Endothelial cell of umbilical vein (primary cell): ENCODE measurements around the gene COL13A1. TPM values are rescaled to one million over a fixed set of nuclear protein-coding genes. Genes with fewer than 3 reads are reported as not detected.

Source experiments
- BruUV-seq: library from RNA; stranded (reverse); fragments of 400-500 nt; replicated peaks from 2 replicates; lab custom pipeline; 2021; lab: Mats Ljungman, UMichigan
- CTCF ChIA-PET: fragments of 300-600, 350-600 bp; sonication (Branson Sonifier 250); formaldehyde crosslinking; loops from one replicate; lab custom pipeline; 2021; ENCODE audit warnings: antibody characterized with exemption, inconsistent platforms; lab: Charles Lee
- POLR2A ChIA-PET: fragments of 300-600, 350-600 bp; sonication (Branson Sonifier 250); formaldehyde crosslinking; loops from one replicate; lab custom pipeline; 2021; ENCODE audit warnings: antibody characterized with exemption, inconsistent platforms; lab: Charles Lee
- DNase-seq: peaks from one replicate; pipeline ENCODE4 v3.0.0-alpha.2; 2011; ENCODE audit warnings: low read depth, low spot score
- FAIRE-seq: peaks from 2 replicates; lab custom pipeline; 2011; peaks lifted over from hg19 to GRCh38; lab: Jason Lieb, UNC
- H2AFZ ChIP-seq: 2 replicates; pipeline ENCODE4 v1.6.0; 2012; ENCODE audit warnings: low read depth, low read length, control low read depth, inconsistent platforms
- H3K27ac ChIP-seq: 2 replicates; pipeline ENCODE4 v1.5.1; 2011; ENCODE audit warnings: low read depth, mild to moderate bottlenecking, control low read depth, low read length, moderate library complexity; ENCODE audit not compliant: insufficient read depth
- H3K27me3 ChIP-seq, 2 experiments: 2 replicates each; pipeline versions ENCODE4 v1.6.0 to v1.6.1; 2011; ENCODE audit warnings: low read length in 2 of 2, mixed read lengths in 1 of 2; ENCODE audit not compliant: control insufficient read depth in 2 of 2, insufficient read depth in 2 of 2
- H3K36me3 ChIP-seq, 2 experiments: 2 replicates in 1 of 2; 3 replicates in 1 of 2; pipeline ENCODE4 v1.5.1; 2011; ENCODE audit warnings: low read length in 2 of 2, mild to moderate bottlenecking in 1 of 2, moderate library complexity in 1 of 2; ENCODE audit not compliant: control insufficient read depth in 2 of 2, insufficient read depth in 2 of 2; ENCODE audit errors: extremely low read depth in 1 of 2
- H3K4me1 ChIP-seq: 3 replicates; pipeline ENCODE4 v1.5.1; 2011; ENCODE audit warnings: mild to moderate bottlenecking, low read length; ENCODE audit not compliant: control insufficient read depth, insufficient read depth; ENCODE audit errors: extremely low read depth
- H3K4me2 ChIP-seq: 2 replicates; pipeline ENCODE4 v1.6.1; 2011; ENCODE audit warnings: low read length, control low read depth, mixed read lengths; ENCODE audit not compliant: insufficient read depth
- H3K4me3 ChIP-seq, 3 experiments: fragments of 200-600 bp in 1 of 3; sonication (generic), shearing (Covaris generic) in 1 of 3; replicated peaks in 1 of 3; 2 replicates each; pipeline ENCODE4 v1.5.1; 2011 to 2016; ENCODE audit warnings: control low read depth in 3 of 3, low read length in 3 of 3, mild to moderate bottlenecking in 2 of 3, inconsistent platforms in 1 of 3, low read depth in 1 of 3, moderate library complexity in 1 of 3; ENCODE audit not compliant: insufficient read depth in 1 of 3
- H3K79me2 ChIP-seq: 2 replicates; pipeline ENCODE4 v1.6.0; 2012; ENCODE audit warnings: low read length, inconsistent platforms; ENCODE audit not compliant: control insufficient read depth, insufficient read depth
- H3K9ac ChIP-seq: replicated peaks from 2 replicates; pipeline ENCODE3; 2011; ENCODE audit warnings: low read length, control low read depth; ENCODE audit not compliant: insufficient read depth; ENCODE audit errors: extremely low read depth
- H3K9me1 ChIP-seq: replicated peaks from 3 replicates; pipeline ENCODE4 v1.6.0; 2011; ENCODE audit warnings: mild to moderate bottlenecking, low read length; ENCODE audit not compliant: control insufficient read depth, insufficient read depth; ENCODE audit errors: extremely low read depth
- H3K9me3 ChIP-seq: replicated peaks from 2 replicates; pipeline ENCODE4 v1.5.1; 2012; ENCODE audit warnings: low read length, inconsistent platforms; ENCODE audit not compliant: control insufficient read depth, insufficient read depth
- H4K20me1 ChIP-seq: replicated peaks from 2 replicates; pipeline ENCODE3; 2011; ENCODE audit warnings: mild to moderate bottlenecking, low read length; ENCODE audit not compliant: control insufficient read depth, insufficient read depth; ENCODE audit errors: extremely low read depth
- EZH2 ChIP-seq: IDR thresholded peaks from 2 replicates; pipeline ENCODE4 v1.6.1; 2012; ENCODE audit warnings: borderline replicate concordance, low read depth, mild to moderate bottlenecking, moderate library complexity, low read length, inconsistent platforms; ENCODE audit not compliant: severe bottlenecking
- FOS ChIP-seq: IDR thresholded peaks from 2 replicates; pipeline ENCODE4 v1.6.1; 2011; ENCODE audit warnings: mild to moderate bottlenecking, low read length, moderate library complexity, borderline replicate concordance; ENCODE audit not compliant: insufficient read depth
- GATA2 ChIP-seq: IDR thresholded peaks from 2 replicates; pipeline ENCODE4 v1.7.0; 2011; ENCODE audit warnings: low read depth, mild to moderate bottlenecking, moderate library complexity, mixed read lengths, low read length; ENCODE audit not compliant: insufficient read length, insufficient read depth
- JUN ChIP-seq: IDR thresholded peaks from 2 replicates; pipeline ENCODE4 v1.6.1; 2011; ENCODE audit warnings: borderline replicate concordance, low read depth; ENCODE audit not compliant: insufficient read length, insufficient read depth
- MYC ChIP-seq: IDR thresholded peaks from one replicate; pipeline ENCODE4 v1.6.1; 2011; ENCODE audit warnings: mild to moderate bottlenecking, low read depth, low read length
- POLR2A ChIP-seq: IDR thresholded peaks from 2 replicates; pipeline ENCODE4 v1.6.1; 2012; ENCODE audit warnings: low read depth, mild to moderate bottlenecking, control low read depth, low read length
- POLR2AphosphoS5 ChIP-seq: IDR thresholded peaks from 2 replicates; pipeline ENCODE4 v1.6.1; 2012; ENCODE audit warnings: low read depth, mild to moderate bottlenecking, control low read depth, low read length, moderate library complexity; ENCODE audit not compliant: insufficient read depth
- dilution Hi-C: fragments of 300-500 bp; cut with MboI; formaldehyde crosslinking; loops from one replicate; pipeline ENCODE4 v1.15.0; 2019; ENCODE audit warnings: low sequenced_read_pairs; ENCODE audit not compliant: extremely low pct_ligation_motif_present
- intact Hi-C: fragments of 100-400 bp; cut with micrococcal nuclease; formaldehyde crosslinking; loops from one replicate; pipeline ENCODE4 v1.10.0; 2022
- polyA plus RNA-seq, 4 experiments: library from polyadenylated mRNA; depleted of rRNA in 3 of 4; stranded (reverse) in 3 of 4; unstranded in 1 of 4; fragments of >200 nt; gene quantifications; 2 replicates each; pipeline versions ENCODE4 v1.2.1 to v1.2.3, GENCODE V29; 2011 to 2012; ENCODE audit warnings: missing spikeins in 1 of 4
- total RNA-seq: library from RNA; stranded (reverse); gene quantifications from 2 replicates; pipeline ENCODE4 v1.2.3, GENCODE V29; 2021
- TF ChIP-seq, protein P1 (sequence below): IDR thresholded peaks from 2 replicates; pipeline ENCODE4 v1.6.1; 2011; ENCODE audit not compliant: insufficient read depth, insufficient read length
- TF ChIP-seq, protein P2 (sequence below), 2 donors: IDR thresholded peaks; 1 replicate in 1 of 2; 2 replicates in 1 of 2; pipeline ENCODE4 v1.5.1; 2011; ENCODE audit warnings: low read length in 2 of 2, mild to moderate bottlenecking in 2 of 2, moderate library complexity in 2 of 2, control low read depth in 1 of 2, inconsistent platforms in 1 of 2, low read depth in 1 of 2; ENCODE audit not compliant: insufficient read depth in 1 of 2; ENCODE audit errors: extremely low read depth in 1 of 2

The COL13A1 gene
- total and polyA plus RNA-seq, 2 donors (not counting 3 experiments of a cell fraction or from before 2014, with no cell fraction given) = 21.4 to 47.5 TPM

DNA sequence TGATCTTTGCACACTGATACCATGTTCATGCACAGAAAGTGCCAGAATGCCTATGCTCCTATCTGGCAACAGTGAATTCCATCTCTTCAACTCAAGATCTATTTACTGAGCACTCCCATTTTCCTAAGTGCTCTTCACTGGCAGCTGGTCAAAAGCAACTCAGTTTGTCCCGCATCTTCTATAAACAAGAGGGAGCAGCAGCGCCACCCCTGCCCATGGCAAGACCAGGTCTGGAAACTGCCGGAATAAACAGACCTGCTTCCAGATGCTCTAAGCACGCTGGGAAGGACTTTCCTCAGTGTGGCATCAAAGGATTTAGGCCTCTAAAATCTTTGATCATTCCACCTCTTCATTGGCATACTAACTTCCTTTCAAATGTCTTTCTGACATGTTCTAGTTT, 146.6 kb downstream of the COL13A1 start:
- H3K9me3 ChIP-seq = no peaks in the 10 kb centered on the region
- H3K27ac ChIP-seq = no peak overlapping the region
- H3K4me1 ChIP-seq = no peaks in the 10 kb centered on the region
- BruUV-seq = no TSS peak
- no peak overlapping the region for H3K4me2 ChIP-seq
- TF ChIP-seq, protein P1, sequence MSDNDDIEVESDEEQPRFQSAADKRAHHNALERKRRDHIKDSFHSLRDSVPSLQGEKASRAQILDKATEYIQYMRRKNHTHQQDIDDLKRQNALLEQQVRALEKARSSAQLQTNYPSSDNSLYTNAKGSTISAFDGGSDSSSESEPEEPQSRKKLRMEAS = no peak
- no peak for TF ChIP-seq EZH2
- no peak for TF ChIP-seq JUN
- TF ChIP-seq GATA2 = no peak
- TF ChIP-seq POLR2A = no peak
- no peak for TF ChIP-seq POLR2AphosphoS5
- TF ChIP-seq, protein P2, sequence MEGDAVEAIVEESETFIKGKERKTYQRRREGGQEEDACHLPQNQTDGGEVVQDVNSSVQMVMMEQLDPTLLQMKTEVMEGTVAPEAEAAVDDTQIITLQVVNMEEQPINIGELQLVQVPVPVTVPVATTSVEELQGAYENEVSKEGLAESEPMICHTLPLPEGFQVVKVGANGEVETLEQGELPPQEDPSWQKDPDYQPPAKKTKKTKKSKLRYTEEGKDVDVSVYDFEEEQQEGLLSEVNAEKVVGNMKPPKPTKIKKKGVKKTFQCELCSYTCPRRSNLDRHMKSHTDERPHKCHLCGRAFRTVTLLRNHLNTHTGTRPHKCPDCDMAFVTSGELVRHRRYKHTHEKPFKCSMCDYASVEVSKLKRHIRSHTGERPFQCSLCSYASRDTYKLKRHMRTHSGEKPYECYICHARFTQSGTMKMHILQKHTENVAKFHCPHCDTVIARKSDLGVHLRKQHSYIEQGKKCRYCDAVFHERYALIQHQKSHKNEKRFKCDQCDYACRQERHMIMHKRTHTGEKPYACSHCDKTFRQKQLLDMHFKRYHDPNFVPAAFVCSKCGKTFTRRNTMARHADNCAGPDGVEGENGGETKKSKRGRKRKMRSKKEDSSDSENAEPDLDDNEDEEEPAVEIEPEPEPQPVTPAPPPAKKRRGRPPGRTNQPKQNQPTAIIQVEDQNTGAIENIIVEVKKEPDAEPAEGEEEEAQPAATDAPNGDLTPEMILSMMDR (IDR thresholded peaks at IDR 0.05; ENCODE audit: extremely low read depth in 1 of 2, insufficient read depth in 1 of 2, low read depth in 1 of 2, low read length in 2 of 2) = no peak
- TF ChIP-seq FOS = no peak
- no peak for TF ChIP-seq MYC
- H3K27me3 ChIP-seq = no peaks in the 10 kb centered on the region
- ChIA-PET CTCF (no interaction called here), POLR2A (no interaction called here)
- H4K20me1 ChIP-seq = no peaks in the 10 kb centered on the region
- H2AFZ ChIP-seq = no peak overlapping the region
- intact Hi-C loops = no loop called here
- H3K4me3 ChIP-seq = no peak overlapping the region
- no peak overlapping the region for H3K9ac ChIP-seq
- DNase-seq (no peak), FAIRE-seq (no peak)
- H3K79me2 ChIP-seq = no peaks in the 10 kb centered on the region
- dilution Hi-C loops = no loop called here
- peaks cover 0 to 2% of the 10 kb centered on the region in 2 experiments for H3K36me3 ChIP-seq
- H3K9me1 ChIP-seq = no peaks in the 10 kb centered on the region
